HG03565 (cell line): ENCODE measurements around the gene SMYD1.

Source experiments
- ATAC-seq: cut with Tn5 transposase; IDR thresholded peaks from one replicate; pipeline ENCODE4 v1.9.1; 2021; ENCODE audit warnings: mild to moderate bottlenecking, moderate library complexity; ENCODE audit not compliant: unreplicated experiment

SMYD1 gene

GRCh38 chr2:88121678-88122077, 54.1 kb downstream of the SMYD1 start:
- no peak for ATAC-seq

GRCh38 chr2:88122141-88122884, 54.7 kb downstream of the SMYD1 start:
- ATAC-seq: no peak

GRCh38 chr2:88123164-88123974, 55.7 kb downstream of the SMYD1 start:
- ATAC-seq: no peak

- ATAC-seq: no peak
These were observed 56.6 kb downstream of the SMYD1 start for GRCh38 chr2:88123975-88124917.

- ATAC-seq: no peak
These were observed 57.8 kb downstream of the SMYD1 start for GRCh38 chr2:88125344-88125923.

GRCh38 chr2:88125924-88126771, 58.5 kb downstream of the SMYD1 start:
- no peak for ATAC-seq

GRCh38 chr2:88126772-88127637, 59.4 kb downstream of the SMYD1 start:
- no peak for ATAC-seq

GRCh38 chr2:88127638-88127887, 59.9 kb downstream of the SMYD1 start:
- no peak for ATAC-seq

GRCh38 chr2:88127888-88128653, 60.4 kb downstream of the SMYD1 start, which contains the start of gene FABP1:
Gene FABP1, minus strand, starts transcription at chr2:88128062. Its CDS starts 45 bp downstream, at chr2:88128017.
- ATAC-seq: no peak

GRCh38 chr2:88128654-88129312, 61.2 kb downstream of the SMYD1 start:
- no peak for ATAC-seq

GRCh38 chr2:88129313-88129959, 61.8 kb downstream of the SMYD1 start:
- ATAC-seq: no peak

- ATAC-seq: no peak
These were observed 63.8 kb downstream of the SMYD1 start for GRCh38 chr2:88131201-88131998.

GRCh38 chr2:88131999-88132368, 64.4 kb downstream of the SMYD1 start:
- ATAC-seq: no peak

- ATAC-seq: no peak
These were observed 66.2 kb downstream of the SMYD1 start for GRCh38 chr2:88133875-88134274.

- ATAC-seq: no peak
These were observed 69.2 kb downstream of the SMYD1 start for GRCh38 chr2:88136817-88137216.

GRCh38 chr2:88137833-88138232, 70.2 kb downstream of the SMYD1 start:
- ATAC-seq: no peak
